BJ (cell line): Measurements from ENCODE around the gene DEPDC5. TPM values are rescaled to one million over a fixed set of nuclear protein-coding genes. Genes with fewer than 3 reads are reported as not detected.
"Not testable (repeated sequence)": the region's sequence is repeated elsewhere in the genome, so short reads cannot be mapped to it uniquely, and the experiment has no call there.

Experiments
- CTCF ChIA-PET: fragments of 350-600 bp; formaldehyde crosslinking; extraction: SDS; loops from one replicate; lab custom pipeline; 2021; ENCODE audit warnings: antibody characterized with exemption, inconsistent platforms; lab: Yijun Ruan, JAX
- POLR2A ChIA-PET: fragments of 300-600 bp; sonication (Branson Sonifier 250); formaldehyde crosslinking; extraction: SDS; loops from one replicate; lab custom pipeline; 2021; ENCODE audit warnings: antibody characterized with exemption; lab: Charles Lee
- DNase-seq: peaks from one replicate; pipeline ENCODE4 v3.0.0-alpha.2; 2011; ENCODE audit warnings: low read depth
- H3K27me3 ChIP-seq: 2 replicates; pipeline ENCODE4 v1.6.0; 2011; ENCODE audit warnings: low read length; ENCODE audit not compliant: control insufficient read depth, insufficient read depth
- H3K36me3 ChIP-seq: 2 replicates; pipeline ENCODE4 v1.5.1; 2011; ENCODE audit warnings: low read length; ENCODE audit not compliant: control insufficient read depth, insufficient read depth
- H3K4me3 ChIP-seq: 2 replicates; pipeline ENCODE4 v1.5.1; 2011; ENCODE audit warnings: low read depth, mild to moderate bottlenecking, control low read depth, low read length
- polyA plus RNA-seq: library from polyadenylated mRNA; depleted of rRNA; stranded (reverse); fragments of >200 nt; gene quantifications from 2 replicates; pipeline ENCODE4 v1.2.3, GENCODE V29; 2011
- TF ChIP-seq, protein P1 (sequence below): IDR thresholded peaks from 2 replicates; pipeline ENCODE4 v1.5.1; 2011; ENCODE audit warnings: low read depth, mild to moderate bottlenecking, control low read depth, inconsistent platforms, low read length, moderate library complexity; ENCODE audit not compliant: insufficient read depth

DEPDC5 gene
- polyA plus RNA-seq, 1 experiment = 6.8 TPM

DNA sequence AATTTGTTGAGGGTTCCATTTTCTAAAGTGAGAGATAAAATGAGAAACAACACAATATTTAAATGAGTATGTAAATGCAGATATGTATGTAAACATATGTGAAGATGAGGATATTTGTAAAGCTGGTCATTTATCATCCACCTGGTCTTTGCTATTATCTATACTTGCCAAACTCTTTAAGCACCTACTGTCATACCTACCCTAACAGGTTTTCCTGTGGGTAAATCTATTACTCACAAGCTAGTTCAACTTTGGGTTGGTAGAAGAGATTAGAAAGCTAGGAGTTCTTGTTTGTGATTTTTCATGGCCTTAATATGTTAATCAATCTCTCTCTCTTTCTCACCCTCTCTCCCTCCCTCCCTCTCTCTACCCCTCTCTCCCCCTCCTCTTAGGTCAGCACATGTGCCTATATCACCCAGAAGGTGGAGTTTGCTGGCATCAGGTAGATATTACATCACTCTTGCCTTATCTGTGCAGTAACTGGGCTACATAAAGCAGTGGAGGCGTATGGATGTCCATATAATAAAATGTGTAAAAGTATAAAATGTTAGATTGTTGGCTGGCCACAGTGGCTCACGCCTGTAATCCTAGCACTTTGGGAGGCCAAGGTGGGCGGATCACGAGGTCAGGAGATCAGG, 14.7 kb downstream of the DEPDC5 start:
- ChIA-PET CTCF (no interaction called here), POLR2A (no interaction called here)
- Histone ChIP-seq H3K36me3 (peaks cover 4% of the 10 kb centered on the region; the same call in 1 of the 2 replicates), H3K27me3 (no peaks in the 10 kb centered on the region), H3K4me3 (no peak overlapping the region)
- DNase-seq = no peak
- TF ChIP-seq, protein P1, sequence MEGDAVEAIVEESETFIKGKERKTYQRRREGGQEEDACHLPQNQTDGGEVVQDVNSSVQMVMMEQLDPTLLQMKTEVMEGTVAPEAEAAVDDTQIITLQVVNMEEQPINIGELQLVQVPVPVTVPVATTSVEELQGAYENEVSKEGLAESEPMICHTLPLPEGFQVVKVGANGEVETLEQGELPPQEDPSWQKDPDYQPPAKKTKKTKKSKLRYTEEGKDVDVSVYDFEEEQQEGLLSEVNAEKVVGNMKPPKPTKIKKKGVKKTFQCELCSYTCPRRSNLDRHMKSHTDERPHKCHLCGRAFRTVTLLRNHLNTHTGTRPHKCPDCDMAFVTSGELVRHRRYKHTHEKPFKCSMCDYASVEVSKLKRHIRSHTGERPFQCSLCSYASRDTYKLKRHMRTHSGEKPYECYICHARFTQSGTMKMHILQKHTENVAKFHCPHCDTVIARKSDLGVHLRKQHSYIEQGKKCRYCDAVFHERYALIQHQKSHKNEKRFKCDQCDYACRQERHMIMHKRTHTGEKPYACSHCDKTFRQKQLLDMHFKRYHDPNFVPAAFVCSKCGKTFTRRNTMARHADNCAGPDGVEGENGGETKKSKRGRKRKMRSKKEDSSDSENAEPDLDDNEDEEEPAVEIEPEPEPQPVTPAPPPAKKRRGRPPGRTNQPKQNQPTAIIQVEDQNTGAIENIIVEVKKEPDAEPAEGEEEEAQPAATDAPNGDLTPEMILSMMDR = no peak

DNA sequence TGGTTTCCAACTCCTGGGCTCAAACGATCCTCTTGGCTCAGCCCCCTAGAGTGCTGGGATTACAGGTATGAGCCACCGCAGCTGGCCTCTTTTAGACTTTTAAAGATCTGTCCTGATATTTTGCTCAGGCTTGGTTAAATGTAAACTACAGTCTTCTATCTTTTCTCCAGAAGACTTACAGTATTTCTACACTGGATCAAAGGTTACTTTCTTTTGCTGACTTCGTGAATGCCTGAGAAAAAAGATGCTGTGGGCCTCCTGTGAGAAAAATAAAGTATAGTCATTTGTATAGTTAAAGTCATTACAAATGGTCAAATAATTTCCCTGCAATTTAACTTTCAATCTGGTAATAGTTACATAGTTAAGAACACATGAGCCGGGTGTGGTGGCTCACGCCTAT, 19.6 kb downstream of the DEPDC5 start:
- Histone ChIP-seq H3K4me3 (no peak overlapping the region), H3K36me3 (peaks cover 5% of the 10 kb centered on the region), H3K27me3 (no peaks in the 10 kb centered on the region)
- ChIA-PET CTCF (no interaction called here), POLR2A (no interaction called here)
- DNase-seq = no peak
- TF ChIP-seq, protein P1 = no peak

DNA sequence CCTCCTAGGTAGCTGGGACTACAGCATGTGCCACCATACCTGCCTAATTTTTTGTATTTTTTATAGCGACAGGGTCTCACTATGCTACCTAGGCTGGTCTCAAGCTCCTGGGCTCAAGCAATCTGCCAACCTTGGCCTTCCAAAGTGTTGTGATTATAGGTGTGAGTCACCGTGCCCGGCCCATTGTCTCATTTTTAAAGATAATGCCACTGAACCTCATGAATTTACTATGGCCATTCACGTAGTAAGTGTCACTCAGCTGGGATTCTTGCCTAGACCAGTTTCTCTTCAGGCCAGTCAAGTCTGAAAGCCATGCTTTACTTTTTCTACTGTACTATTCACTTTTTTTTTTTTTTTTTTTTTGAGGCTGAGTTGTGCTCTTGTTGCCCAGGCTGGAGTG, 22.4 kb downstream of the DEPDC5 start:
- no peak overlapping the region for H3K4me3 ChIP-seq
- TF ChIP-seq, protein P1 = no peak
- DNase-seq = no peak
- ChIA-PET CTCF (no interaction called here), POLR2A (no interaction called here)
- peaks cover 11% of the 10 kb centered on the region for H3K36me3 ChIP-seq
- no peaks in the 10 kb centered on the region for H3K27me3 ChIP-seq

DNA sequence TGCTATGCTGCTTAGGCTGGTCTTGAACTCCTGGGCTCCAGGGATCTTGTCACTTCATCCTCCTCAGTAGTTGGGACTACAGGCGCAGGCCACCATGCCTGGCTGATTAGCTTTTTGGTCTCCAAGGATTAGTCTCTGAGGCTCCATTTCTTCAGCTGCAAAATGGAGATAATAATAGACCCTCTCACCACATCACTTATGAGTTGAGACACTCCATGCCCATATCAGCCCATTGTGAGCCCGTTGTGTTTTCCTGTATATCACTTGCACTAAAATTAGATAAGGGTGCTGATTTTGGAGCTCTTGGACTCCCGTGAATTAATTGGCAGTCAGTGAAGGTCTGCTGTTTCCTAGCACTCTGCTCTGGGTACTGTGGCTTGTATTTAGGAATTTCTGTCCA, 36.0 kb downstream of the DEPDC5 start:
- H3K36me3 ChIP-seq = no peaks in the 10 kb centered on the region; the same call in 1 of the 2 replicates
- ChIA-PET CTCF (no interaction called here), POLR2A (no interaction called here)
- no peak for DNase-seq
- H3K27me3 ChIP-seq = no peaks in the 10 kb centered on the region
- no peak overlapping the region for H3K4me3 ChIP-seq
- TF ChIP-seq, protein P1 = no peak

DNA sequence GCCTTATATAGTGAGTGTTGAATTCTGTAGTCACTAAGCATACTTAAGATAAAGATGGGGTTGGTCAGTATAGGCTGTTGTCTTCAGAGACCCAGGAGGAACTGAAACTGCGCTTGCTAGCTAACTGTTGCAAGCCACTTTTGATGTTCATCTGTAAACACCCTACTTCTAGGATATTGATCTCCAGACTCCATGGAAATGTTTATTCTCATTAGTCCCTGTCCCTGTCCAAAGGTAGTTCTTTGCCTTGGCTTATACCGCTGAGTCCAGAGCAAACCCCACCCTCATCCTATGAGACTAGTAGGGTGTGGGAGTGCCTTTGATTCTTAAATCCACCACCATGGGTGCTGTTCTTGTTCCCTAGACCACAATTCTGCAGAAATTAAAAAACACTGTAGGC, 36.4 kb downstream of the DEPDC5 start:
- DNase-seq = no peak
- ChIA-PET CTCF (no interaction called here), POLR2A (no interaction called here)
- Histone ChIP-seq H3K36me3 (no peaks in the 10 kb centered on the region; the same call in 1 of the 2 replicates), H3K4me3 (no peak overlapping the region), H3K27me3 (no peaks in the 10 kb centered on the region)
- TF ChIP-seq, protein P1 = no peak

DNA sequence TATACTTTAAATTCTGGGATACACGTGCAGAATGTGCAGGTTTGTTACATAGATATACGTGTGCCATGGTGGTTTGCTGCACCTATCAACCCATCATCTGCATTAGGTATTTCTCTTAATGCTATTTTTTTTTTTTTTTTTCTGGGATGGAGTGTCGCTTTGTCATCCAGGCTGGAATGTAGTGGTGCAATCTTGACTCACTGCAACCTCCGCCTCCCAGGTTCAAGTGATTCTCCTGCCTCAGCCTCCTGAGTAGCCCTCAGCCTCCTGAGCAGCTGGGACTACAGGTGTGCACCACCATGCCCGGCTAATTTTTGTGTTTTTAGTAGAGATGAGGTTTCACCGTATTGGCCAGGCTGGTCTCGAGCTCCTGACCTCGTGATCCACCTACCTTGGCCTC, 45.5 kb downstream of the DEPDC5 start:
- POLR2A ChIA-PET, DNase-seq, CTCF ChIA-PET, H3K27me3 ChIP-seq, H3K4me3 ChIP-seq: not testable (repeated sequence)
- peaks cover 15% of the 10 kb centered on the region for H3K36me3 ChIP-seq
